ENCODE results near the gene LMBR1. TPM values are rescaled to one million over a fixed set of nuclear protein-coding genes. Genes with fewer than 3 reads are reported as not detected.
"Not testable (repeated sequence)": the region's sequence is repeated elsewhere in the genome, so short reads cannot be mapped to it uniquely, and the experiment has no call there.

LMBR1 gene
- total RNA-seq, 1 donor from 2014 or later, result 89.1 TPM

- no peak overlapping the region for H3K27ac Mint-ChIP-seq
Observed at GRCh38 chr7:156654511-156655234, 238.3 kb downstream of the LMBR1 start.

DNA sequence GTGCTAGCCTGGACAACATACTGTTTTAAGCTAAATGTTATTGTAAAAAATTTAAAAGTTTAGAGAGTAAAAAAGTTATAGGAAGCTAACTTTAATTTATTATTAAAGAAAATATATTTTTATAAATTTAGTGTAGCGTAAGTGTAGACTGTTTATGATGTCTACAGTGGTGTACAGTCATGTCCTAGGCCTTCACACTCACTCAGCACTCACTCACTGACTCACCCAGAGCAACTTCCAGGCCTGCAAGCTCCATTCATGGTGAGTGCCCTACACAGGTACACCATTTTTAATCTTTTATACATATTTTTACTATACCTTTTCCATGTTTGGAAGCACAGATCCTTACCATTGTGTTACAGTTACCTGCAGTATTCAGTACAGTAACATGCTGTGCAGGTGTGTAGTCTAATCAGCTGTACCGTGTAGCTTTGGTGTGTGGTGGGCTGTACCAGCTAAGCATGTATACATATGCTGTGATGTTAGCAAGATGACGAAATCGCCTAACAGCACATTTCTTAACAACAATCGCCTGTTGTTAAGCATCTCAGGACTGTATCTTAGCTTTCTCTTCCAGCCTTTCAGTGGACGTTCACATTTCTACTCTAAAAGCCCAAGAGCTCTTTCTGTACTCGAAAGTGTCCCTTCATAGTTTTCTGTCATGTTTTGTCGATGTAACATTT lies 240.0 kb downstream of the LMBR1 start:
- Mint-ChIP-seq H3K4me3 (ENCODE audit: low read depth) (no peak overlapping the region), H3K27me3 (no peaks in the 10 kb centered on the region), H3K4me1 (ENCODE audit: low read depth) (peaks cover 22% of the 10 kb centered on the region), H3K27ac (no peak overlapping the region), H3K36me3 (ENCODE audit: insufficient read depth) (peaks cover 18% of the 10 kb centered on the region), H3K9me3 (ENCODE audit: low read depth) (peaks cover 25% of the 10 kb centered on the region)
- no peak for TF ChIP-seq CTCF (IDR thresholded peaks at IDR 0.05; ENCODE audit: unreplicated experiment)
- no peak for DNase-seq (ENCODE audit: low spot score, unreplicated experiment)

More at GRCh38 chr7:156654511-156655234, 238.3 kb downstream of the LMBR1 start:
- TF ChIP-seq CTCF (IDR thresholded peaks at IDR 0.05; ENCODE audit: unreplicated experiment), result no peak
- peaks cover 28% of the 10 kb centered on the region for H3K4me1 Mint-ChIP-seq (ENCODE audit: low read depth)
- no peak overlapping the region for H3K4me3 Mint-ChIP-seq (ENCODE audit: low read depth)
- DNase-seq (ENCODE audit: low spot score, unreplicated experiment), result no peak
- no peaks in the 10 kb centered on the region for H3K27me3 Mint-ChIP-seq
- peaks cover 18% of the 10 kb centered on the region for H3K36me3 Mint-ChIP-seq (ENCODE audit: insufficient read depth)
- peaks cover 20% of the 10 kb centered on the region for H3K9me3 Mint-ChIP-seq (ENCODE audit: low read depth)

GRCh38 chr7:156651474-156651873 lies 241.5 kb downstream of the LMBR1 start:
- DNase-seq (ENCODE audit: low spot score, unreplicated experiment), result no peak
- Mint-ChIP-seq H3K27me3 (no peaks in the 10 kb centered on the region), H3K4me1 (ENCODE audit: low read depth) (peaks cover 10% of the 10 kb centered on the region), H3K4me3 (ENCODE audit: low read depth) (no peak overlapping the region), H3K36me3 (ENCODE audit: insufficient read depth) (peaks cover 16% of the 10 kb centered on the region), H3K27ac (no peak overlapping the region), H3K9me3 (ENCODE audit: low read depth) (peaks cover 28% of the 10 kb centered on the region)
- TF ChIP-seq CTCF (IDR thresholded peaks at IDR 0.05; ENCODE audit: unreplicated experiment), result no peak

DNA sequence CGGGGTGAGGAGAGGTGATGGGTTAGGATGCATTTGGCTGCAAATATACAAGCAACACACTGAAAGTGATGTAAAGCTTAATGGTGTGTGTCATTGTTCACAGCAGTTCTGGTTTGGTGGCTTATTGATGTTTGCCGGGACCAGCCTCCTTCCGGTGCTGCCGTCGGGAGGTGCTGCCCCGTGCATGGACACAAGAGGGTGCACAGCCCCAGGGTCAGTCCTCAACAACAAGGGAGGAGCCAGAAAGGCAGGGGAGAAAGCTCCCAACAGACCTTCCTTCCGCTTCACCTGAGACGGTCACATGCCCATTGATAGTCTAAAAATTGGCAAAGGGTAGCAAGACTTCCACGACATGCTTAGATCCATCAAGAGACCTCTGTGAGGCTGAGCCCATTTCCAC lies 242.9 kb downstream of the LMBR1 start:
- no peak overlapping the region for H3K4me3 Mint-ChIP-seq (ENCODE audit: low read depth)
- peaks cover 31% of the 10 kb centered on the region for H3K9me3 Mint-ChIP-seq (ENCODE audit: low read depth)
- no peaks in the 10 kb centered on the region for H3K27me3 Mint-ChIP-seq
- no peak overlapping the region for H3K27ac Mint-ChIP-seq
- peaks cover 5% of the 10 kb centered on the region for H3K4me1 Mint-ChIP-seq (ENCODE audit: low read depth)
- H3K36me3 Mint-ChIP-seq (ENCODE audit: insufficient read depth), result peaks cover 16% of the 10 kb centered on the region
- peak; percentile 33 for TF ChIP-seq CTCF (IDR thresholded peaks at IDR 0.05; ENCODE audit: unreplicated experiment)
- DNase-seq (ENCODE audit: low spot score, unreplicated experiment), result no peak

GRCh38 chr7:156647330-156647729 lies 245.7 kb downstream of the LMBR1 start:
- H3K9me3 Mint-ChIP-seq (ENCODE audit: low read depth), result peaks cover 27% of the 10 kb centered on the region
- not testable (repeated sequence) for H3K27me3 Mint-ChIP-seq; DNase-seq (ENCODE audit: low spot score, unreplicated experiment); H3K4me1 Mint-ChIP-seq (ENCODE audit: low read depth); H3K4me3 Mint-ChIP-seq (ENCODE audit: low read depth); H3K27ac Mint-ChIP-seq
- H3K36me3 Mint-ChIP-seq (ENCODE audit: insufficient read depth), result peaks cover 11% of the 10 kb centered on the region

Measured in progenitor cell of endocrine pancreas (in vitro differentiated cells).